Upper lobe of right lung (tissue), 1 donor: ENCODE measurements around the gene TAF4. TPM values are rescaled to one million over a fixed set of nuclear protein-coding genes. Genes with fewer than 3 reads are reported as not detected.

Experiments used
- ATAC-seq: fragments of 200-7000 bp; cut with Tn5 transposase; one replicate; pipeline ENCODE4 v1.9.1; 2020; ENCODE audit warnings: mild to moderate bottlenecking, moderate library complexity
- DNase-seq: peaks from one replicate; pipeline ENCODE4 v3.0.0-alpha.2; 2020
- H3K27ac ChIP-seq: fragments of 200-600 bp; one replicate; pipeline ENCODE4 v1.8.0; 2022
- H3K27me3 ChIP-seq: fragments of 200-600 bp; one replicate; pipeline ENCODE4 v1.8.0; 2022; ENCODE audit warnings: mild to moderate bottlenecking
- H3K36me3 ChIP-seq: fragments of 200-600 bp; one replicate; pipeline ENCODE4 v1.8.0; 2022
- H3K4me1 ChIP-seq: fragments of 200-600 bp; one replicate; pipeline ENCODE4 v1.8.0; 2022
- H3K4me3 ChIP-seq: fragments of 200-600 bp; one replicate; pipeline ENCODE4 v1.8.0; 2022; ENCODE audit warnings: mild to moderate bottlenecking
- H3K9me3 ChIP-seq: fragments of 200-600 bp; one replicate; pipeline ENCODE4 v1.8.0; 2022
- CTCF ChIP-seq: fragments of 200-600 bp; IDR thresholded peaks from one replicate; pipeline ENCODE4 v1.8.0; 2022; ENCODE audit warnings: antibody characterized with exemption
- intact Hi-C: fragments of 100-400 bp; cut with DNase I; formaldehyde crosslinking; loops from one replicate; pipeline ENCODE4 v1.11.0; 2022
- total RNA-seq: library from RNA; stranded (reverse); fragmentation: NEBNext Ultra II Directional; extraction: Animal tissue kit (Norgen Biotek cat#: 25700); gene quantifications from one replicate; pipeline ENCODE4 v1.2.1, GENCODE V29; 2021
- donor health status: DM: no; HTN: yes; CAD: no; lungs with severe emphysema.

Gene TAF4
- total RNA-seq, 1 donor from 2014 or later = 19.6 TPM

GRCh38 chr20:61994546-61994945, 71.1 kb downstream of the TAF4 start:
- H3K4me3 ChIP-seq = no peak overlapping the region
- DNase-seq (no peak), ATAC-seq (no peak)
- H3K27ac ChIP-seq = no peak overlapping the region
- peaks cover 88% of the 10 kb centered on the region for H3K36me3 ChIP-seq
- no peaks in the 10 kb centered on the region for H3K4me1 ChIP-seq
- H3K9me3 ChIP-seq = peaks cover 12% of the 10 kb centered on the region
- no peaks in the 10 kb centered on the region for H3K27me3 ChIP-seq
- TF ChIP-seq CTCF = no peak
- intact Hi-C loops = no loop called here

- no peak for ATAC-seq
- no peaks in the 10 kb centered on the region for H3K4me1 ChIP-seq
- intact Hi-C loops = no loop called here
- no peak for DNase-seq
- peaks cover 12% of the 10 kb centered on the region for H3K9me3 ChIP-seq
- H3K4me3 ChIP-seq = no peak overlapping the region
- TF ChIP-seq CTCF = no peak
- H3K36me3 ChIP-seq = peaks cover 80% of the 10 kb centered on the region
- no peaks in the 10 kb centered on the region for H3K27me3 ChIP-seq
- H3K27ac ChIP-seq = no peak overlapping the region
These were observed 72.6 kb downstream of the TAF4 start for GRCh38 chr20:61993058-61993457.

GRCh38 chr20:61991476-61991875, 74.2 kb downstream of the TAF4 start:
- Histone ChIP-seq H3K36me3 (peaks cover 78% of the 10 kb centered on the region), H3K4me1 (no peaks in the 10 kb centered on the region), H3K27ac (no peak overlapping the region), H3K9me3 (peaks cover 12% of the 10 kb centered on the region), H3K27me3 (no peaks in the 10 kb centered on the region), H3K4me3 (no peak overlapping the region)
- ATAC-seq (no peak), DNase-seq (no peak)
- no peak for TF ChIP-seq CTCF
- intact Hi-C loops = no loop called here

- no peaks in the 10 kb centered on the region for H3K4me1 ChIP-seq
- intact Hi-C loops = no loop called here
- H3K9me3 ChIP-seq = peaks cover 12% of the 10 kb centered on the region
- no peak for DNase-seq
- no peaks in the 10 kb centered on the region for H3K27me3 ChIP-seq
- H3K36me3 ChIP-seq = peaks cover 71% of the 10 kb centered on the region
- H3K4me3 ChIP-seq = no peak overlapping the region
- no peak overlapping the region for H3K27ac ChIP-seq
- no peak for TF ChIP-seq CTCF
- no peak for ATAC-seq
These were observed 75.2 kb downstream of the TAF4 start for GRCh38 chr20:61990484-61990883.

GRCh38 chr20:61989741-61990140, 75.9 kb downstream of the TAF4 start:
- Histone ChIP-seq H3K27ac (no peak overlapping the region), H3K4me1 (no peaks in the 10 kb centered on the region), H3K27me3 (no peaks in the 10 kb centered on the region), H3K4me3 (no peak overlapping the region), H3K9me3 (peaks cover 12% of the 10 kb centered on the region), H3K36me3 (peaks cover 68% of the 10 kb centered on the region)
- TF ChIP-seq CTCF = no peak
- DNase-seq (no peak), ATAC-seq (peak; percentile 44)
- intact Hi-C loops = no loop called here

- H3K9me3 ChIP-seq = peaks cover 12% of the 10 kb centered on the region
- intact Hi-C loops = no loop called here
- no peaks in the 10 kb centered on the region for H3K4me1 ChIP-seq
- no peak overlapping the region for H3K4me3 ChIP-seq
- no peak for DNase-seq
- TF ChIP-seq CTCF = no peak
- ATAC-seq = no peak
- peaks cover 64% of the 10 kb centered on the region for H3K36me3 ChIP-seq
- H3K27me3 ChIP-seq = no peaks in the 10 kb centered on the region
- H3K27ac ChIP-seq = no peak overlapping the region
These were observed 77.0 kb downstream of the TAF4 start for GRCh38 chr20:61988665-61989064.
